Measurements from ENCODE around the gene ENTR1. TPM values are rescaled to one million over a fixed set of nuclear protein-coding genes. Genes with fewer than 3 reads are reported as not detected.

Gene ENTR1
- total and polyA plus RNA-seq, 2 of the 13 experiments (the other 11 are each of a cell fraction or from before 2014, with no cell fraction given), result 70.1 to 76.4 TPM

GRCh38 chr9:136395345-136396218 lies 14.8 kb downstream of the ENTR1 start:
- Histone ChIP-seq H3K4me3 (replicated peaks in 1 of 3; ENCODE audit: insufficient read depth in 1 of 3, low read depth in 2 of 3, low read length in 3 of 3) (no peak overlapping the region), H3K4me1 (ENCODE audit: insufficient read depth, low read length) (peaks cover 16% of the 10 kb centered on the region), H3K27ac (ENCODE audit: extremely low read length, insufficient read depth, low read length) (no peak overlapping the region), H3K36me3 (replicated peaks in 1 of 2; ENCODE audit: control insufficient read depth in 1 of 2, insufficient read depth in 2 of 2, low read length in 2 of 2) (peaks cover 25 to 57% of the 10 kb centered on the region in 2 experiments; a peak in 4 of 5 replicates), H3K9ac (ENCODE audit: insufficient read depth, low read depth, low read length) (no peak overlapping the region), H3K79me2 (ENCODE audit: insufficient read depth, low read length) (peaks cover 21% of the 10 kb centered on the region), H2AFZ (ENCODE audit: low read length) (no peak overlapping the region), H3K9me3 (ENCODE audit: low read length) (no peaks in the 10 kb centered on the region), H4K20me1 (ENCODE audit: insufficient read depth, low read length) (0 out of 2 replicates have a peak, but pooled peaks cover 2% of the 10 kb centered on the region), H3K27me3 (ENCODE audit: control insufficient read depth in 1 of 2, insufficient read depth in 2 of 2, low read length in 2 of 2) (no peaks in the 10 kb centered on the region), H3K4me2 (ENCODE audit: low read depth, low read length) (no peak overlapping the region)
- in situ Hi-C loops (cut with HindIII; ENCODE audit: extremely low pct_ligation_motif_present, low pct_unique_long_range_greater_than_20kb), result no loop called here
- ChIA-PET POLR2A (no interaction called here), CTCF (ENCODE audit: low intra/inter-chr PET ratio, low total read pairs) (no interaction called here)
- 0 out of 2 replicates have a peak, but pooled peaks have one; percentile 18 for TF ChIP-seq RBFOX2 (IDR thresholded peaks at IDR 0.05; ENCODE audit: low read depth, low read length)
- no peak for TF ChIP-seq KLF16 (CRISPR knock-in tag; IDR thresholded peaks at IDR 0.05)
- BruUV-seq (replicated peaks), result no TSS peak
- intact Hi-C loops (cut with micrococcal nuclease; ENCODE audit: unreplicated experiment), result no loop called here
- FAIRE-seq, result no peak
- no peak for ATAC-seq
- 90% methylated on average over 21 of the region's 26 CpGs for WGBS (ENCODE audit: low lambda C conversion rate)
- no peak for DNase-seq (ENCODE audit: low spot score)

- Histone ChIP-seq H2AFZ (ENCODE audit: low read length) (no peak overlapping the region), H3K4me3 (replicated peaks in 1 of 3; ENCODE audit: insufficient read depth in 1 of 3, low read depth in 2 of 3, low read length in 3 of 3) (no peak overlapping the region), H3K9me3 (ENCODE audit: low read length) (no peaks in the 10 kb centered on the region), H3K27me3 (ENCODE audit: control insufficient read depth in 1 of 2, insufficient read depth in 2 of 2, low read length in 2 of 2) (no peaks in the 10 kb centered on the region), H3K9ac (ENCODE audit: insufficient read depth, low read depth, low read length) (no peak overlapping the region), H3K27ac (ENCODE audit: extremely low read length, insufficient read depth, low read length) (no peak overlapping the region), H3K4me1 (ENCODE audit: insufficient read depth, low read length) (peaks cover 12% of the 10 kb centered on the region), H4K20me1 (ENCODE audit: insufficient read depth, low read length) (0 out of 2 replicates have a peak, but pooled peaks cover 2% of the 10 kb centered on the region), H3K4me2 (ENCODE audit: low read depth, low read length) (no peak overlapping the region), H3K36me3 (replicated peaks in 1 of 2; ENCODE audit: control insufficient read depth in 1 of 2, insufficient read depth in 2 of 2, low read length in 2 of 2) (peaks cover 26 to 58% of the 10 kb centered on the region in 2 experiments; a peak in 4 of 5 replicates), H3K79me2 (ENCODE audit: insufficient read depth, low read length) (peaks cover 21% of the 10 kb centered on the region)
- no peak for DNase-seq (ENCODE audit: low spot score)
- no CpG with 5 or more reads among the region's 13 CpGs for WGBS (ENCODE audit: low lambda C conversion rate)
- FAIRE-seq, result no peak
- ChIA-PET POLR2A (no interaction called here), CTCF (ENCODE audit: low intra/inter-chr PET ratio, low total read pairs) (no interaction called here)
- no TSS peak for BruUV-seq (replicated peaks)
- no peak for ATAC-seq
- in situ Hi-C loops (cut with HindIII; ENCODE audit: extremely low pct_ligation_motif_present, low pct_unique_long_range_greater_than_20kb) (no loop called here), intact Hi-C loops (cut with micrococcal nuclease; ENCODE audit: unreplicated experiment) (no loop called here)
- TF ChIP-seq IRX3 (CRISPR knock-in tag; IDR thresholded peaks at IDR 0.05; ENCODE audit: borderline replicate concordance, low read depth) (no peak), ZNF543 (CRISPR knock-in tag; IDR thresholded peaks at IDR 0.05) (no peak), FOXK1 (CRISPR knock-in tag; IDR thresholded peaks at IDR 0.05; ENCODE audit: borderline replicate concordance, low read depth) (no peak), ZNF253 (CRISPR knock-in tag; IDR thresholded peaks at IDR 0.05; ENCODE audit: borderline replicate concordance) (no peak), ZNF142 (CRISPR knock-in tag; IDR thresholded peaks at IDR 0.05) (no peak), TP53 (CRISPR knock-in tag; conservative IDR thresholded peaks at IDR 0.05) (no peak), ZNF567 (CRISPR knock-in tag; IDR thresholded peaks at IDR 0.05; ENCODE audit: borderline replicate concordance) (no peak)
- TF ChIP-seq, protein P1, sequence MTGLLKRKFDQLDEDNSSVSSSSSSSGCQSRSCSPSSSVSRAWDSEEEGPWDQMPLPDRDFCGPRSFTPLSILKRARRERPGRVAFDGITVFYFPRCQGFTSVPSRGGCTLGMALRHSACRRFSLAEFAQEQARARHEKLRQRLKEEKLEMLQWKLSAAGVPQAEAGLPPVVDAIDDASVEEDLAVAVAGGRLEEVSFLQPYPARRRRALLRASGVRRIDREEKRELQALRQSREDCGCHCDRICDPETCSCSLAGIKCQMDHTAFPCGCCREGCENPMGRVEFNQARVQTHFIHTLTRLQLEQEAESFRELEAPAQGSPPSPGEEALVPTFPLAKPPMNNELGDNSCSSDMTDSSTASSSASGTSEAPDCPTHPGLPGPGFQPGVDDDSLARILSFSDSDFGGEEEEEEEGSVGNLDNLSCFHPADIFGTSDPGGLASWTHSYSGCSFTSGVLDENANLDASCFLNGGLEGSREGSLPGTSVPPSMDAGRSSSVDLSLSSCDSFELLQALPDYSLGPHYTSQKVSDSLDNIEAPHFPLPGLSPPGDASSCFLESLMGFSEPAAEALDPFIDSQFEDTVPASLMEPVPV (CRISPR knock-in tag; IDR thresholded peaks at IDR 0.05), result no peak
Measured at GRCh38 chr9:136395020-136395340, 15.4 kb downstream of the ENTR1 start.

Measured in HepG2 (cell line).